K562 (cell line): Measurements from ENCODE around the gene PTK6.
"Not testable (repeated sequence)": the region's sequence is repeated elsewhere in the genome, so short reads cannot be mapped to it uniquely, and the experiment has no call there.

Source experiments
- ZFP30 ChIP-seq: fragments of 250-450 bp; sonication (Bioruptor Pico); IDR thresholded peaks from 2 replicates; pipeline ENCODE4 v1.8.0; 2022; ENCODE audit warnings: moderate library complexity, mild to moderate bottlenecking, inconsistent platforms, borderline replicate concordance
- TF ChIP-seq, protein P1 (sequence below): sonication (generic); formaldehyde crosslinking; IDR thresholded peaks from 2 replicates; pipeline ENCODE4 v1.8.1; 2023; ENCODE audit warnings: missing genetic modification reagents, mild to moderate bottlenecking, borderline replicate concordance

DNA sequence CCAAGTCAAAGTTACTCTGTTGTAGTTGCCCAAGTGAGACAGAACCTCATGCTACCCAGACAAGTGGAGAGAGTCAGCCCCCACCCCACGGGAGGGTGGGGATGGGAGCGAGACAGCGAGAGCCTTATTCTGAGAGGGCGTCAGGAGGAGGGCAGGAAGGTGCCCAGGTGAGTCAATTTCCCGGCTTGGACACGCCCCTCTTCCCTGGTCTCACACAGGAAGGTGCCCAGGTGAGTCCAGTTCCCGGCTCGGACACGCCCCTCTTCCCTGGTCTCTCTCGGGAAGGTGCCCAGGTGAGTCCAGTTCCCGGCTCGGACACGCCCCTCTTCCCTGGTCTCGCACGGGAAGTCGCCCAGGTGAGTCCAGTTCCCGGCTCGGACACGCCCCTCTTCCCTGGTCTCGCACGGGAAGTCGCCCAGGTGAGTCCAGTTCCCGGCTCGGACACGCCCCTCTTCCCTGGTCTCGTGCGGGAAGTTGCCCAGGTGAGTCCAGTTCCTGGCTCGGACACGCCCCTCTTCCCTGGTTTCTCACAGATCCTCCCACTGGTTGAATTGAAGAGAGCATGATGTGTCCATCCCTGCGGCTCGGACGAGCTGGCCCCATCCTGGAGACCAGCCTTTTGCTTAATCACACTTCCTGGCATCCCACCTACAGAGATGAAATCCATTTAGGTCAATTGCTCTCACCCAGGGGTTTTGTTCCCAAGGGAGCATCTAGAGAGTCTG, 57.3 kb downstream of the PTK6 start:
- TF ChIP-seq, protein P1, sequence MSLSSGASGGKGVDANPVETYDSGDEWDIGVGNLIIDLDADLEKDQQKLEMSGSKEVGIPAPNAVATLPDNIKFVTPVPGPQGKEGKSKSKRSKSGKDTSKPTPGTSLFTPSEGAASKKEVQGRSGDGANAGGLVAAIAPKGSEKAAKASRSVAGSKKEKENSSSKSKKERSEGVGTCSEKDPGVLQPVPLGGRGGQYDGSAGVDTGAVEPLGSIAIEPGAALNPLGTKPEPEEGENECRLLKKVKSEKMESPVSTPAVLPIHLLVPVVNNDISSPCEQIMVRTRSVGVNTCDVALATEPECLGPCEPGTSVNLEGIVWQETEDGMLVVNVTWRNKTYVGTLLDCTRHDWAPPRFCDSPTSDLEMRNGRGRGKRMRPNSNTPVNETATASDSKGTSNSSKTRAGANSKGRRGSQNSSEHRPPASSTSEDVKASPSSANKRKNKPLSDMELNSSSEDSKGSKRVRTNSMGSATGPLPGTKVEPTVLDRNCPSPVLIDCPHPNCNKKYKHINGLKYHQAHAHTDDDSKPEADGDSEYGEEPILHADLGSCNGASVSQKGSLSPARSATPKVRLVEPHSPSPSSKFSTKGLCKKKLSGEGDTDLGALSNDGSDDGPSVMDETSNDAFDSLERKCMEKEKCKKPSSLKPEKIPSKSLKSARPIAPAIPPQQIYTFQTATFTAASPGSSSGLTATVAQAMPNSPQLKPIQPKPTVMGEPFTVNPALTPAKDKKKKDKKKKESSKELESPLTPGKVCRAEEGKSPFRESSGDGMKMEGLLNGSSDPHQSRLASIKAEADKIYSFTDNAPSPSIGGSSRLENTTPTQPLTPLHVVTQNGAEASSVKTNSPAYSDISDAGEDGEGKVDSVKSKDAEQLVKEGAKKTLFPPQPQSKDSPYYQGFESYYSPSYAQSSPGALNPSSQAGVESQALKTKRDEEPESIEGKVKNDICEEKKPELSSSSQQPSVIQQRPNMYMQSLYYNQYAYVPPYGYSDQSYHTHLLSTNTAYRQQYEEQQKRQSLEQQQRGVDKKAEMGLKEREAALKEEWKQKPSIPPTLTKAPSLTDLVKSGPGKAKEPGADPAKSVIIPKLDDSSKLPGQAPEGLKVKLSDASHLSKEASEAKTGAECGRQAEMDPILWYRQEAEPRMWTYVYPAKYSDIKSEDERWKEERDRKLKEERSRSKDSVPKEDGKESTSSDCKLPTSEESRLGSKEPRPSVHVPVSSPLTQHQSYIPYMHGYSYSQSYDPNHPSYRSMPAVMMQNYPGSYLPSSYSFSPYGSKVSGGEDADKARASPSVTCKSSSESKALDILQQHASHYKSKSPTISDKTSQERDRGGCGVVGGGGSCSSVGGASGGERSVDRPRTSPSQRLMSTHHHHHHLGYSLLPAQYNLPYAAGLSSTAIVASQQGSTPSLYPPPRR (CRISPR knock-in tag), result not testable (repeated sequence)
- TF ChIP-seq ZFP30, result not testable (repeated sequence)
